Activated CD8-positive, alpha-beta memory T cell treated with anti-CD3 and anti-CD28 coated beads for 4 hours (primary cell): ENCODE measurements around the gene IMMT.
"Not testable (repeated sequence)": the region's sequence is repeated elsewhere in the genome, so short reads cannot be mapped to it uniquely, and the experiment has no call there.

ENCODE experiments used
- DNase-seq, 2 donors: peaks; one replicate each; pipeline ENCODE4 v3.0.0-alpha.2; 2020; ENCODE audit warnings: low read depth in 2 of 2

Gene IMMT

DNA sequence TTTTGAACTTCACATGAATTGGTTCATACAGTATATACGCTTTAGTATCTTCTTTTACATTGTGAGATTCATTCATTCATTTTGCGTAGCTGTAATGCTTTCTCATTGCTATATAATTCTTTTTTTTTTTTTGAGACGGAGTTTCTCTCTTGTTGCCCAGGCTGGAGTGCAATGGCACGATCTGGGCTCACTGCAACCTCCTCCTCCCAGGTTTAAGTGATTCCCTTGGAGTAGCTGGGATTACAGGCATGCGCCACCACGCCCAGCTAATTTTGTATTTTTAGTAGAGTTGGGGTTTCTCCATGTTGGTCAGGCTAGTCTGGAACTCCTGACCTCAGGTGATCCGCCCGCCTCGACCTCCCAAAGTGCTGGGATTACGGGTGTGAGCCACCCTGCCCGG lies 5.3 kb upstream of the IMMT start:
- not testable (repeated sequence) for DNase-seq

DNA sequence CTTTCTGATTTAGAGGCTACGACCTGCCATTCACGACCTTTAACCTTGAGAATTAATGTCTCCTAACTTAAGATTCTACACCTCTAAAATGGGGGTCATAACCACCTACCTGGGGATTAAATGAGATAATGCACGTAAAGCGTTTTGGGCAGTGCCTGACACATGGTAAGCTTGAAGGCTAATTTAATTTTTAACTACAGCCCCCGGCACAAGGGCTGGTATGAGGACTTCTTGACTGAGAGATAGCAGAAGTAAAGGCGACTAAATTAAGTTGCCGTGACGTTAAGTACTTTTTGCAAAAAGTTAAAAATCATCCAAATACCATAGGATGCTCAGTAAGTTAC lies 4.5 kb upstream of the IMMT start:
- DNase-seq: no peak

DNA sequence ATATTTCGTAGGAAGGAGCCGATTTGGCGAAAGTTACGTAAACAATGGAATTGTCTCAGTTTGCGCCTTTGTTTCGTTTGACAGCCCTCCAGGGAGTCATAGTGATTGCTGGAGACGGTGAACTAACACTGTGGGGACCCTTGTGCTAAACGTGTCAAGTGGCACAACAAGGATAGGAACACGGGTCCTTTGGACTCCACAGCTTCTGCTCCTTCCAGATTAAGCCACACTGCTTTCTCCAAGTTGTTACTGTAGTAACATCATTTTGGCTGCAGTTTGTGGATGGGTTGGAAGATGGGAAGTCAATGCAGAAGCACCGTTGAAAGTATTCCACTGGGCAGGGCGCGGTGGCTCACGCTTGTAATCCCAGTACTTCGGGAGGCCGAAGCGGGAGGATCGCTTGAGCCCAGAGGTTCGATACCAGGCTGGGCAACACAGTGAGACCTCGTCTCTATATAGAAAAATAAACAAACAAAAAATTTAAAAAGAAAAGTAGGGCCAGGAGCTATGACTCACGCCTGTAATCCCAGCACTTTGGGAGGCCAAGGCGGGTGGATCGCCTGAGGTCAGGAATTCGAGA lies 636 bp upstream of the IMMT start:
- DNase-seq: no peak

DNA sequence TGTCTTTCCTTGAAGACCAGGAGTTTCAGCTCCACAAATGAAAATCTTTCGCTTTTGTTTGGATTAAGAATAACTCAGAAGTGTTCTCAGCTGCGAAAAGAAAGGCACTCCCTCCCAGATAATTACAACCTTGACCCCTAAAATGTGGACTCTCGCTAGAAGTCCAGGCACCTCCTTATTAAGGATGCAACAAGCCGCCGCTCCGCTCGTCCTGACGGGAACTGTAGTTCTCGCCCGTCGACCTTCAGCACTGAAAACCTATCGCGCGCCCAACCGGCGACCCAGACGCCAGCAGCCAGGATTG lies 559 bp downstream of the IMMT start:
- DNase-seq: no peak

DNA sequence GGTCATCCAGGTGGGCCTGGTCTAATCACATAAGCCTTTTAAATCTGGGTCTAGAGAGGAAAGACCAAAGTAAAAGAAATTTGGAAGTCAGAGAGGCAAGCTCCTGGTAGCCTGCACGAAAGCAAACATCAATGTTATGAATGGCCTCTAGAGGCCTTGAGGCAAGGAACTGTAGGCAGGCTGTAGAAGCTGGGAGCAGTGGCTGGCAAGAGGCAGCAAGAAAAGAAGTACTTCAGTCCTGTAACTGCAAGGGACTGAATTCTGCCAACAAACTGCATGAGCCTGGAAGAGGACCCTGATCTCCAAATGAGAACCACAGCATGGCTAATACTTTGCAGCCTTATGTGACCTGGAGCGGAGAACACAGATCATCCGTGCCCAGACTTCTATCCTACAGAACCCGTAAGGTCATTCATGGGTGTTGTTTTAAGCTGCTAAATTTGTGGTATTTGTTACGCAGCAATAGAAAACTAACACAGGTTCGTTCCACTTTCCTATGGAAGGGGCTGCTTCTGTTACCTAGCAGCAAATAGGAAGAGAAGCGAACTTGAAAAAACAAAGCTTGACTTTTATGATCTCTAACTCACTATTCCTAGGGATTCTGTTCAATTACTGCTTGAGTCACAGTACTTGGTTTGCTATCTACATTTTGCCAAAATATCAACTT lies 1.2 kb downstream of the IMMT start:
- no peak for DNase-seq

DNA sequence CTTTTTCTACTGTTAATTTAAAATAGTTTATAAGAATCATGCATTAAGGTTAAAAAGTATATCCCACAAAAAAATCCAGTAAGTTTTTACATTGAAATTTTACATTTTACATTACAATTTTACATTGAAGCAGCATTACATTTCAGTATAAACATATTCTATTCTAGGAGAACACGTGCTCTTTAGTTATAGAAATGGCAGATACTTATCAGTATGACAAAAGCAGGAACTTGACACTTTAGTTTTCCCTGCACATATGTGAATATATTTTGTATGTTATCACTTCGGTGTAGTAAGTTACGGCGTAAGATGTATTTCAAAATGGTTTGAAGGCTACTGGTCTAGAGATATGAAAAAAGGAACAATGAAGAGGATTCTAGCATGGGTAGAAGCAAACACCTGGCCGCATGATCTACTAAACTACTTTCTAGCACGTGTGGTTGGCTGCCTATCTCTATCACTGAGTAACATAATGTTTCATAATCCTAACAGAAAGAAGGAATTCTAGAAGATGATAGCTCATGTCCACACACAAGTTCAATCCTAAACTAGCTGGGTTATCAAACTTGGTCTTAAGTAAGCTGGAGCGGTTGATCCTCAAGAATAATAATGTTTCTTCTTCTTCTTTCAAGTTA lies 5.4 kb downstream of the IMMT start:
- no peak for DNase-seq

DNA sequence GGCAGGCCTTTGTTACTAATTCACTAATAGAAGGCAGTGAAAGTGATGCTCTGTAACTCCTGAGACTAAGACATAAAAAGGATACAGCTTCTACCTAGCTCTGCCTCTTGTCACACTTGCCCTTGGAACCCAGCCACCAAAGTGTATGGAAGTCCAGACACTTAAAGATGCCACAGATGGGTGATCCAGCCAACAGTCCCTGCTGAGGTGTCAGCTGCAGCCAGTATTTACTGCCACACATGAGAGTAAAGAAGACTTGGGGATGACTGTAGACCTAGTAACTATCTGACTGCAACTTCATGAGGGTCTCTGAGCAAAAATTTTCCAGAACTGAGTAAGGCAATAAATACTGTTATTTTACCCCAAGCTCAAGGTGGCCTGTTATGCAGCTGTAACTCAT lies 8.8 kb downstream of the IMMT start:
- DNase-seq: no peak

DNA sequence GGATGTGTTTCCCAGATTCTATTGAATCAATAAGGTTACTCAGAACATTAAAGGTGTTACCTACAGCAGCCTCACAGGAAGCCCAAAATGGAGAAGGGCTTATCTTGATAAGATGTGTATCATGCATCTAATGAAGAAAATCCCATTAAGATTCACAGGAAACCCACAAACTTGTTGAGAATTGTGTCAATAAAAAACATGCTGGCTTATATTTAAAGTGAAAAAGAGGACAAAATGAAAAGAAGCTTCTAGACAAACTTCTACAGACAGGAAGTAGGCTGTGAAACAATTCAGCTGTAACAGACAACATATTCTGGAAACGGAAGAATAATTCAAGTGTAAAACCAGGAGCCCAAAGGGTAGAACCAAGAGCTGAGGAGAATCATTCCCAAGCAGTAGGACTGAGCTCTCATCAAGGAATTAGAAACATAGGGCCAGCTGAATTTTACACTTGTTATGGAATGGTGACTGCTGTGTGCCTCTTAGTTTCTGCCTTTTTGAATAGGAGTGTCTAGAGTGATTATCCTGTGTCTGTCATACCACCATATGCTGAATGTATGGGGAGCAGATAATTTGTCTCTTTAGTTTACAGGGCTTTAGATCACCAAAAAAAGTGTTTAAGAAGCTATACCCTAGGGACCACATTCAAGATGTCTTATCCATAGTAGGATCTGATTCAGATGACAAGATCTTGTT lies 9.6 kb downstream of the IMMT start:
- no peak for DNase-seq

DNA sequence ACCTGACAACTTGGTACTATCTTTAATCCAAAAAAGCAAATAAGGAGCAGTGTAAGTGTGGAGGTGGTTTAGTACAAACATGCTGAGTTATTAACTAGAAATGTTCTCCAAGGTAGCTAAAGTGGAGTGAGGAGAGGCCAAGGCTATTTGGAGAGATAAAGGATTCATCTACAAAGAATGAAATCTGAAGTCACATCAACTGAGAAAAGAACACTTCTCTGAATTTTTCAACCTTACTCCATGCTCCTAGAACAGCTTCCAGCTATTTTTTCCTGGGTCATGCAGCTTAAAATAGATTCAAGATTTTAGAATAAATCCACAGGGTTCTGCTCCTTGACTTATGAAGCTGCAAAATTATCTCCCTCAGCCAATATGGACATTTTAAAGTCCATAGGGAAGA lies 18.7 kb downstream of the IMMT start:
- no peak for DNase-seq

DNA sequence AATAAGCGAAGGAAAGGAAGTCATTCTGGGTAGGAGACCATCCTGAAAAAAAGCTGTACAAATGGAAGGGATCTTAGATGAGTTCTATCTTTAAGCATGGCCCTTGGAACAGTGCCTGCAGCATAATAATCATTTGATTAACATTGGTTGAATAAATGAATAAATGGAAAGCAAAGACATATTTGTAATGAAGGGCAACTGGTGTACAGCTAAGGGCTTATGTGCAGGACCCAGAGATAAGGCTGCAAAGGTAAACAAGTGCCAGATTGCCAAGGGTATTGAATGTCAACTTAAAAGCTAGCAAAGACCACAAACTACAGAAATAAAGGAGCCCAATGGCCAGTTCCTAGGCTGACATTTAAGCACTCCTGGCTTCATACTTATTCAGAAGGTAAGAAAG lies 19.4 kb downstream of the IMMT start:
- DNase-seq: no peak

DNA sequence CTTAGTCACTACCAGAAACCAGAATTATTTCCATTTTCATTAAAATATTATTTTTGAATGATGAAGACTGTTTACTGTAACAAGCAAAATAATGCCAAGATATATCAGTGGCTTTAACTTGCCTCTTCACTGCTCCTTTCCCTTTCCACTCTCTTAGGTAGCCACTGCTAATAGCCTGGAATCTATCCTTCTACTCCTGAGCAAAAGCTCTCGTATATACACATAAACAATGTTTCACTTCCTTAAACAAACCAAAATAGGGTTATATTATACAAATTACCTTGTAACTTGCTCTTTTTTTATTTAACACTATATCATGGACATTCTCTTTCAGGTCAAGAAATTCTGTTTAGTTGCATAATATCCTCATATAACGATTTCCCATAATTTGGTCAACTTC lies 20.8 kb downstream of the IMMT start:
- no peak for DNase-seq

DNA sequence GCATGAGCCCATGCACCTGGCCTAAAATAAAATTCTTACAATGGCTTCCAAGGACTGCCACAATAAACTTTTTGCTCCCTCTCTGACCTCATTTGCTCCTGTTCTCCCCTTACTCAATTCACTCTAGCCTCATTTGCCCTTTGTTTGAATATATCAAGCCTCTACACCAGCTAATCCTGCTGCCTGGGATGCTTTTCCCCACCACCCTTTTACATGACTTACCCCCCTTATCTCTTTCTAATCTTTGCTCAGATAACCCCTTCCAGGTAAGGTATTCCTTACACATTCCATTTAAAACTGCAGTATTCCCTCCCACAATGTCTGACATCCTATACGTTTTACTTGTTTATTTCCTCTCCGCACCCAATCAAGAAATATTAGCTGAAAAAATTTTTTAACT lies 22.7 kb downstream of the IMMT start:
- DNase-seq: no peak

DNA sequence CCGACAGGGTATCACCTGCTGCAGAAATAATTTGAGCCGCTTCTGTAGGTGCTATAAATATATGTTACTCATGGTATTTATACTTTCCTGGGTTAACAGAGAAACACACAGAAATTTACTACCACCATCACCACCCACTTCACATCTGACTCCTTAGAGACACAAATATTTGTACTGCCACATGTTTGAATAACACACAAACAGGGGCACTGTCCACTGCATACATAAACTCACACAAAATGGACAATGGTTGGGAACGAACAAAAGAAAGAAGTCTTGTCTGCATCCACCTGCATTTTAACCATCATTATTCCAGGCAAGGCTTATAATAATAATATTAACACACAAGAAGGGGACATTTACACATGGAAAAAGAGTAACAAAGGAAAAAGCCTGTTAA lies 24.0 kb downstream of the IMMT start:
- no peak for DNase-seq

DNA sequence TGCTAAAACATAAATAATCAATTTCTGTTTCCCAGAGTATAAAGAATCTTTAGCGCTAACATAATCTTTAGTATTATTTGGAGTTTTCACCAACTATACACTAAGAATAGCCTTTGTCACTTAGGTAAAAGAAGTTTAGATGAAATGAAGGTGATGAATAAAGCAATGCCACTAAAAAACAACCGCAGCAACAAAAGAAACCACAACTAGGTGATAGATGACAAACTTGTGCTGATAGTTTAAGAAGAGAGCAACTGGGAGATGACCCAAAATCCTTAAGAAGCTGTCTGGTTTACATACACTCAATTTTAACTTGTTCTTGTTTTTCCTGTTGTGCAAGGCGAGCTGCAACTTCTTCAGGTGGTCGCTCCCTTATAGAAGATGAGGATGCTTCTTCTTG lies 24.8 kb downstream of the IMMT start:
- DNase-seq: no peak

DNA sequence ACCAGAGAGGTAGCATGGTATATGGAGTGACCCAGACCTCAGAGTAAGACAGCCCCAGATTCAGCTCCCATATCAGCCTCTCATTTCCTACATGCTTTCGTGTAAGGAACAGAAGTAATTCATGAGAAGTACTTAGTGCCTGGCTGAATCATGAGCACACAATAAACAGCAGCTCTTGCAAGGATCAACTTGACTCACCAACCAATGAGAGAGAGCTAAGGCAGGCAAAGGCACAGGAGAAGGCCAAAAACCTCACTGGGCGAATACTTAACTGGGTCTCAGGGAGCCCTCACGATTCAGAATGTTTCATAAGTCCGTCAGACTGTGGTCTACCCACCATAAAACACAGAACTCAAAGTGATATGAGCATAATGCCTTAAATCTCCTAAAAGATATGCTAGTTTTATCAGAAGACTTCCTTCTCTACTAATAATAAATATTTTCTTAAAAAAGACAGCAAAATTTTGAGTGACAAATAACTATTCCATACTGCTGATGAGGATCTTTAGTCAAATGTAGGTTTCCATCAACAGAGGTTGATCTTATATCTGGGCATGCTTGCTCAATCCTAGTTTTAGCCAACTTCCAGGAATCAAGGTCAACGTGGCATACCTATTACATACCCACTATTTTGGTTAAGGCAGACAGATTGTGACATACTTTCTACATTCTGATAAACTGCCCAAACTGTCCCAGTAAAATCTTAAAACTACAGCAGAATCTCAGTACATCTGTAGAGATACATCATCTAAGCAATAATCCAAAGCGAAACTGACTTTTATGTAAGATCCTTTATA lies 34.9 kb downstream of the IMMT start:
- no peak for DNase-seq

DNA sequence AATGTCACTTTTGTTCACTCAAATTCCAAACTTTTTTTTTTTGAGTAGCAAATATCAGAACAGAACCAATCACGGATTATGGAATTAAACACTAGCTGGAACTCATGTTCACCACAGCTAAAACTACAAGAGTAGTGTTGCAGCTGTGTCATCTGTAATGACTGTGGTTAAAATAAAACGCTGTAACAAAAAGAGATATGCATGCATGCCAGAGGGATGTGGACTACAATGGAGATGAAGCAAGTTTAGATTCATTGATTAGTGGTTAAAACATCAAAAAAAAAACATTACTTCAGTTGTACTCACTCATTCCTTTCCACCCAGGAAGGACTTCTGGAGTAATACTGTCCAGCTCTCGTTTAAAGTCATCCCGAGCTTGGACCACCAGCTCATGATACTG lies 37.0 kb downstream of the IMMT start:
- DNase-seq: no peak

DNA sequence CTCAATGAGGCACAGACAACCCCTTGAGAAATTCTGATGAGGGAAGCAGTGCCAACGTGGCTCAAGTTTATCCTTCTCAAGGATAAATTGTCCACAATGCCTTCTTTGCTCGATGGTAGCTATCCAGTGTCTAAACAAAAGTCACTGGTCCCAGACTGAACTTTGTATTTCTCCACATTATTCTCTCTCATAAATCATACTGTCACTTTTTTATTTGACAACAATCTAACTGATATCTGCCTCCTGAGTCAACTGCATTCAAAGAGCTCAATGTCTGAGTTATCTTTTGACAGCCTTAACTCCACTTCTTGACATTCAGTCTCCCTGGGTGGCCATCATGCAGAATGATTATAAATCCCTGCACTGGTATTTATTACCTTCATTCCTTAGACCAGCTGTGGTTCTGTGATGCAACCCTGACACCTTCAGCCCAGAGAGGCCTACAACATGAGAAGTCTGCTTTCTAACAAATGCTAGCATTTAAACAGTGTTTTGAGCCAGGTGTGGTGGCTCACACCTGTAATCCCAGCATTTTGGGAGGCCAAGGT lies 38.2 kb downstream of the IMMT start:
- DNase-seq: no peak

DNA sequence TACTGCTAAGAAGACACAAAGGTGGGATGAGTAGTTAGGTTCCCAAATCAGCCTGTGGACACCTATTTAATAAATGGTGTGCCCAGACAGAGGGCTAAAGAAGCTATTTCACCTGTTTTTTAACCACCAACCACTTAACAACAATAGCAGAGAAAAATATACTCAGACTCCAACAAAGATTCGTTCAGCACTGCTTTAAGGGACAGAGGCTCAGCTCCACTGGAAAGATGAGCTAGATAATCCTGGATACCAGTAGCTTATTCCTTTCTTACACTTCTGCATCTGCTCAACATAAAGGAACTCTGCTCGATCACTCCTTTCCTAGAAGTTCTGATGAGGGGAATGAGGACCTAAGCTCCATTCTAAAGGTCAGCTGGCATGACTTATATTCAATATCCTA lies 44.8 kb downstream of the IMMT start:
- DNase-seq: no peak

DNA sequence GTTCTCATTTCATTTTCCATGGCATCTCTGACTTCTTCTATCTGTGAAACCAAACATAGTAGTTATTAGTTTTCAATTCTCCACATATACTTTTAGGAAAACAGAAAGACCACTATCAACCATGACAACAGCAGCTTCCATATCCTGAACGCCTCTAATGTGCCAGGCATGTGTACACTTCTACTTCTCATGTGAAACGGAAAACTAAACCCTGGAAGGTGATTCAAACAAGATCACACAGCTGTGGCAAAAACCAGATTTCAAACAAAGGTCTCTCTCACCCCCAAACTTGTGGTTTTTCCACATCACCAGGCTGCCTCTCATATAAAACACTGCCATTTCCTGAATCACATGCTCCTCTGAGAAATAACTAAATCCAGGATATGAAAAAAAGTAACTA lies 47.5 kb downstream of the IMMT start:
- no peak for DNase-seq

DNA sequence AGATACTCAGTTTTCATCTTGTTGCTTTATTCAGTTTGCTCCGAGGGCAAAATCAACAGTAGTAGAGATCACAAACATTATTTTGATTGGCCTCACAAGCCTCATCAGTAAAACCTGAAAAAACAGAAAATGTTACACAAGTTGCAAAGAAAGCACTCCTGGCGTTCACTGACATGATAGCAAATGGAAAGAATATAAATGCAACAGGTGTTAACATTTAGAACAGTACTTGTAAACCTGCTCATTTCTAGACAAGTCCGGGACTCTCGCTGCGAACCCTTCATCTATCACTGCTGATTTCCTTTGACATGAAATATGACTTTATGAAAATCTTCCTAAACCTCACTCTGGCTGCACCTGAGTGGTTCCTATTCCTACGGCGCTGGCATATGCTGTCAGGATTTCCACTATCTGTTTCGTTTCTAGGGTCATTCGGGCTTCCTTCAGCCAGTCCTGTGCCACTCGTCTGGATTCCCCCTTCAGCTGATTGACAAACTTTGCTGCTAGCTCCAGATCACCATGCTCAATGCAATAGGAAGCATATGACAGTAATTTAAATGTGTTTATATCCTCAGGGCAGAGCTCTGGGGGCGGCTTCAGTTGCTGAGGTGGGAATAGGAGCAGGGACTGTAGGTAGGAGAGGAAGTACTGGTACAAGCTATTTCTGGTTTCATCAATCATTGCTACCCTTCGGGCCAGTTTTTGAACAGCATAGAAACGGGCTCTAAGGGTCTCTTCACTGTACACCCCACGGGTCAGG lies 51.2 kb downstream of the IMMT start:
- no peak for DNase-seq

DNA sequence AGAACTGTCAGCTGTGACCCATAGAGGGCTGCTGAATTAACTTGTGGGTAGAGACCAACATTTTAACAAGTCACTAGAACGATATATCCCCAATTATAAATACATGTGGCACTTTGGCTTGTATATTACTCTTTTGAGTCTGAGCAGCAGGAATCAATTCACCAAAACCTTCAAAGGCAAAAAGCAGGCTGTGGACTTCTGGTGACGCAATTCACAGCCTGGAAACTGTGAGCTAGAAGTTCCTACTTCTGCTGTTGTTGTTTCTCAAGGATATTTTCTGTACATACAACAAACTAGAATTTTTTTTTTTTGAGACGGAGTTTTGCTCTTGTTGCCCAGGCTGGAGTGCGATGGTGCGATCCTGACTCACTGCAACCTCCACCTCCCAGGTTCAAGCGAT lies 52.0 kb downstream of the IMMT start:
- DNase-seq: no peak
